T-helper 17 cell (primary cell): ENCODE results near the gene SRD5A1. TPM values are rescaled to one million over a fixed set of nuclear protein-coding genes. Genes with fewer than 3 reads are reported as not detected.
A peak's percentile ranks its signal among the peaks of the same experiment; 100 is the strongest.

Source experiments
- ATAC-seq: fragments of 150-1000 bp; cut with Tn5 transposase; 2 replicates; pipeline ENCODE4 v1.10.0; 2021; ENCODE audit warnings: mild to moderate bottlenecking, moderate library complexity
- DNase-seq, 3 donors: peaks; one replicate each; pipeline versions ENCODE4 v3.0.0 to v3.0.0-alpha.2; 2020 to 2021
- H3K9me3 ChIP-seq: one replicate; pipeline ENCODE4 v1.7.0; 2013; ENCODE audit warnings: low read length, mild to moderate bottlenecking; ENCODE audit not compliant: control insufficient read depth, poor library complexity, severe bottlenecking
- H3K27ac Mint-ChIP-seq: one replicate; pipeline ENCODE4 v1.8.0; 2022; ENCODE audit warnings: mild to moderate bottlenecking, moderate library complexity, mixed read lengths
- H3K27me3 Mint-ChIP-seq: one replicate; pipeline ENCODE4 v1.8.0; 2022; ENCODE audit warnings: mixed read lengths
- H3K36me3 Mint-ChIP-seq: one replicate; pipeline ENCODE4 v1.8.0; 2022; ENCODE audit warnings: low read depth, mixed read lengths
- H3K4me1 Mint-ChIP-seq: one replicate; pipeline ENCODE4 v1.8.0; 2022; ENCODE audit warnings: mild to moderate bottlenecking, mixed read lengths
- H3K4me3 Mint-ChIP-seq: one replicate; pipeline ENCODE4 v1.8.0; 2022; ENCODE audit warnings: mild to moderate bottlenecking, moderate library complexity, mixed read lengths
- total RNA-seq, 4 donors: library from RNA in 2 of 4; stranded (reverse) in 2 of 4; gene quantifications; one replicate each; pipeline ENCODE4 v1.2.3 and lab custom pipeline; 2022 to 2026

Gene SRD5A1
- total RNA-seq: 1 to 10 TPM; 3.7 to 4.4 TPM
- total RNA-seq (lab: John Stamatoyannopoulos, UW): 5.6 to 16.8 reads per million in 2 donors

GRCh38 chr5:6632888-6633468 lies at the start of gene SRD5A1, which contains the start of gene NSUN2:
SRD5A1 (plus strand) TSS chr5:6633440; CDS start chr5:6633577, 137 bp downstream.
NSUN2 (minus strand) TSS chr5:6633044; CDS start chr5:6632979, 65 bp downstream.
- Mint-ChIP-seq H3K36me3 (peaks cover 6% of the 10 kb centered on the region), H3K27me3 (no peaks in the 10 kb centered on the region), H3K4me3 (peak within 1 kb of the TSS; percentile 98), H3K27ac (peak within 1 kb of the TSS; percentile 93), H3K4me1 (peaks cover 31% of the 10 kb centered on the region)
- H3K9me3 ChIP-seq: no peaks in the 10 kb centered on the region
- ATAC-seq (peak; percentile 90), DNase-seq (peak; percentile 90 to 95 (median 91))

- no peak for ATAC-seq
- Mint-ChIP-seq H3K27me3 (peaks cover 70% of the 10 kb centered on the region), H3K4me3 (peak overlapping the region; percentile 41), H3K36me3 (peaks cover 3% of the 10 kb centered on the region), H3K4me1 (peaks cover 5% of the 10 kb centered on the region), H3K27ac (no peak overlapping the region)
- no peaks in the 10 kb centered on the region for H3K9me3 ChIP-seq
- DNase-seq: no peak
Observed at GRCh38 chr5:6584101-6584645, 49.1 kb upstream of the SRD5A1 start.

- ATAC-seq: no peak
- DNase-seq: no peak
- Mint-ChIP-seq H3K4me3 (no peak overlapping the region), H3K4me1 (peaks cover 5% of the 10 kb centered on the region), H3K27me3 (peaks cover 66% of the 10 kb centered on the region), H3K27ac (no peak overlapping the region), H3K36me3 (peaks cover 3% of the 10 kb centered on the region)
- no peaks in the 10 kb centered on the region for H3K9me3 ChIP-seq
Observed at GRCh38 chr5:6584727-6585126, 48.5 kb upstream of the SRD5A1 start.

GRCh38 chr5:6585168-6585567 lies 48.1 kb upstream of the SRD5A1 start:
- Mint-ChIP-seq H3K36me3 (peaks cover 3% of the 10 kb centered on the region), H3K4me3 (no peak overlapping the region), H3K4me1 (peaks cover 8% of the 10 kb centered on the region), H3K27me3 (peaks cover 66% of the 10 kb centered on the region), H3K27ac (no peak overlapping the region)
- ATAC-seq (no peak), DNase-seq (no peak)
- no peaks in the 10 kb centered on the region for H3K9me3 ChIP-seq

GRCh38 chr5:6585939-6586646 lies 47.1 kb upstream of the SRD5A1 start:
- ATAC-seq (no peak), DNase-seq (no peak)
- no peaks in the 10 kb centered on the region for H3K9me3 ChIP-seq
- Mint-ChIP-seq H3K4me3 (no peak overlapping the region), H3K27me3 (peaks cover 56% of the 10 kb centered on the region), H3K27ac (no peak overlapping the region), H3K4me1 (peaks cover 8% of the 10 kb centered on the region), H3K36me3 (peaks cover 3% of the 10 kb centered on the region)

GRCh38 chr5:6586647-6587042 lies 46.6 kb upstream of the SRD5A1 start:
- Mint-ChIP-seq H3K4me3 (no peak overlapping the region), H3K36me3 (peaks cover 3% of the 10 kb centered on the region), H3K27ac (no peak overlapping the region), H3K27me3 (peaks cover 51% of the 10 kb centered on the region), H3K4me1 (peaks cover 8% of the 10 kb centered on the region)
- no peaks in the 10 kb centered on the region for H3K9me3 ChIP-seq
- no peak for DNase-seq
- ATAC-seq: no peak

- Mint-ChIP-seq H3K27me3 (peaks cover 46% of the 10 kb centered on the region), H3K4me1 (peaks cover 8% of the 10 kb centered on the region), H3K36me3 (peaks cover 3% of the 10 kb centered on the region), H3K4me3 (no peak overlapping the region), H3K27ac (no peak overlapping the region)
- ATAC-seq (no peak), DNase-seq (no peak)
- no peaks in the 10 kb centered on the region for H3K9me3 ChIP-seq
Observed at GRCh38 chr5:6587171-6587570, 46.1 kb upstream of the SRD5A1 start.

GRCh38 chr5:6590581-6590980 lies 42.7 kb upstream of the SRD5A1 start:
- no peaks in the 10 kb centered on the region for H3K9me3 ChIP-seq
- Mint-ChIP-seq H3K27ac (no peak overlapping the region), H3K36me3 (no peaks in the 10 kb centered on the region), H3K27me3 (peaks cover 20% of the 10 kb centered on the region), H3K4me3 (no peak overlapping the region), H3K4me1 (peaks cover 5% of the 10 kb centered on the region)
- ATAC-seq: no peak
- DNase-seq: no peak

- no peak for DNase-seq
- ATAC-seq: no peak
- H3K36me3 Mint-ChIP-seq: no peaks in the 10 kb centered on the region
- H3K9me3 ChIP-seq: no peaks in the 10 kb centered on the region
- H3K27ac Mint-ChIP-seq: no peak overlapping the region
- H3K4me1 Mint-ChIP-seq: peaks cover 5% of the 10 kb centered on the region
- no peak overlapping the region for H3K4me3 Mint-ChIP-seq
- peaks cover 10% of the 10 kb centered on the region for H3K27me3 Mint-ChIP-seq
Observed at GRCh38 chr5:6591671-6592288, 41.5 kb upstream of the SRD5A1 start.

- no peak overlapping the region for H3K4me3 Mint-ChIP-seq
Observed at GRCh38 chr5:6592601-6593000, 40.6 kb upstream of the SRD5A1 start.

GRCh38 chr5:6593148-6594016 lies 39.9 kb upstream of the SRD5A1 start:
- no peaks in the 10 kb centered on the region for H3K36me3 Mint-ChIP-seq
- no peak for ATAC-seq
- no peak overlapping the region for H3K27ac Mint-ChIP-seq
- DNase-seq: no peak
- H3K9me3 ChIP-seq: no peaks in the 10 kb centered on the region
- H3K27me3 Mint-ChIP-seq: peaks cover 5% of the 10 kb centered on the region
- peaks cover 5% of the 10 kb centered on the region for H3K4me1 Mint-ChIP-seq
- peak overlapping the region; percentile 31 for H3K4me3 Mint-ChIP-seq

More at GRCh38 chr5:6592601-6593000, 40.6 kb upstream of the SRD5A1 start:
- no peak for DNase-seq
- H3K9me3 ChIP-seq: no peaks in the 10 kb centered on the region
- H3K27me3 Mint-ChIP-seq: peaks cover 5% of the 10 kb centered on the region
- no peak overlapping the region for H3K27ac Mint-ChIP-seq
- no peak for ATAC-seq
- H3K36me3 Mint-ChIP-seq: no peaks in the 10 kb centered on the region
- peaks cover 5% of the 10 kb centered on the region for H3K4me1 Mint-ChIP-seq

- H3K27ac Mint-ChIP-seq: no peak overlapping the region
- H3K9me3 ChIP-seq: no peaks in the 10 kb centered on the region
- peaks cover 5% of the 10 kb centered on the region for H3K4me1 Mint-ChIP-seq
- DNase-seq (no peak), ATAC-seq (no peak)
- no peak overlapping the region for H3K4me3 Mint-ChIP-seq
- H3K36me3 Mint-ChIP-seq: peaks cover 4% of the 10 kb centered on the region
- H3K27me3 Mint-ChIP-seq: peaks cover 5% of the 10 kb centered on the region
Observed at GRCh38 chr5:6594066-6594465, 39.2 kb upstream of the SRD5A1 start.
